Panc1 (cell line): ENCODE data around the gene RABGAP1. TPM values are rescaled to one million over a fixed set of nuclear protein-coding genes. Genes with fewer than 3 reads are reported as not detected.

Source experiments
- ATAC-seq: fragments of 200-7000 bp; cut with Tn5 transposase; 2 replicates; pipeline ENCODE4 v1.9.1; 2020; ENCODE audit warnings: mild to moderate bottlenecking, moderate library complexity
- BruUV-seq: library from RNA; stranded (reverse); fragments of 400-500 nt; replicated peaks from 2 replicates; lab custom pipeline; 2021; lab: Mats Ljungman, UMichigan
- CTCF ChIA-PET: fragments of 300-600 bp; sonication (Branson Sonifier 250); formaldehyde crosslinking; loops from one replicate; lab custom pipeline; 2022; ENCODE audit warnings: antibody characterized with exemption; lab: Charles Lee
- POLR2A ChIA-PET: fragments of 300-600 bp; sonication (Branson Sonifier 250); formaldehyde crosslinking; loops from one replicate; lab custom pipeline; 2022; ENCODE audit warnings: antibody characterized with exemption; lab: Charles Lee
- DNase-seq: peaks from one replicate; pipeline ENCODE4 v3.0.0-alpha.2; 2010; ENCODE audit warnings: low read depth, low spot score
- H3K27ac ChIP-seq: 2 replicates; pipeline ENCODE4 v1.5.1; 2011; ENCODE audit warnings: mild to moderate bottlenecking, low read length, inconsistent platforms
- H3K27me3 ChIP-seq: fragments of 200-500 bp; sonication (Bioruptor generic); 2 replicates; pipeline ENCODE4 v1.6.0; 2014; ENCODE audit warnings: low read length, inconsistent platforms; ENCODE audit not compliant: control insufficient read depth, insufficient read depth
- H3K36me3 ChIP-seq: fragments of 200-500 bp; sonication (Bioruptor generic); 2 replicates; pipeline ENCODE4 v1.5.1; 2014; ENCODE audit warnings: inconsistent platforms, mild to moderate bottlenecking, low read length, moderate library complexity; ENCODE audit not compliant: control insufficient read depth, insufficient read depth
- H3K4me1 ChIP-seq: 2 replicates; pipeline ENCODE4 v1.5.1; 2011; ENCODE audit warnings: inconsistent platforms, mild to moderate bottlenecking, low read length, moderate library complexity; ENCODE audit not compliant: control insufficient read depth, insufficient read depth
- H3K4me3 ChIP-seq, 2 experiments: 2 replicates each; pipeline ENCODE4 v1.5.1; 2011 to 2012; ENCODE audit warnings: low read depth in 2 of 2, low read length in 2 of 2, mild to moderate bottlenecking in 2 of 2, inconsistent platforms in 1 of 2, moderate library complexity in 1 of 2
- H3K9me3 ChIP-seq: fragments of 200-500 bp; sonication (Bioruptor generic); 2 replicates; pipeline ENCODE4 v1.5.1; 2014; ENCODE audit warnings: low read depth, mild to moderate bottlenecking, inconsistent platforms, low read length, moderate library complexity; ENCODE audit not compliant: control insufficient read depth, insufficient read depth
- POLR2AphosphoS5 ChIP-seq: IDR thresholded peaks from 2 replicates; pipeline ENCODE4 v1.6.1; 2012; ENCODE audit warnings: mild to moderate bottlenecking, low read depth, low read length, moderate library complexity
- SIN3A ChIP-seq: IDR thresholded peaks from 2 replicates; pipeline ENCODE4 v1.6.1; 2012; ENCODE audit warnings: low read depth, mild to moderate bottlenecking, low read length, moderate library complexity, borderline replicate concordance; ENCODE audit not compliant: insufficient read depth
- TCF7L2 ChIP-seq: IDR thresholded peaks from 2 replicates; pipeline ENCODE4 v1.6.1; 2011; ENCODE audit warnings: mild to moderate bottlenecking, low read depth, low read length, inconsistent platforms
- in situ Hi-C: cut with HindIII; loops from 2 replicates; pipeline ENCODE4 v1.10.0; 2016; ENCODE audit warnings: low sequenced_read_pairs, low pct_unique_long_range_greater_than_20kb
- intact Hi-C: fragments of 100-400 bp; cut with micrococcal nuclease; formaldehyde crosslinking; loops from one replicate; pipeline ENCODE4 v1.10.0; 2022; ENCODE audit not compliant: unreplicated experiment
- total RNA-seq: library from RNA; stranded (reverse); gene quantifications from one replicate; pipeline ENCODE4 v1.2.1, GENCODE V29; 2021; ENCODE audit not compliant: unreplicated experiment
- TF ChIP-seq, protein P1 (sequence below), 2 experiments: IDR thresholded peaks; 2 replicates each; pipeline ENCODE4 v1.6.1; 2011 to 2012; ENCODE audit warnings: low read depth in 2 of 2, control low read depth in 1 of 2, low read length in 1 of 2, mild to moderate bottlenecking in 1 of 2, moderate library complexity in 1 of 2; ENCODE audit not compliant: insufficient read depth in 1 of 2
- TF ChIP-seq, protein P2 (sequence below): fragments of 450-650 bp; IDR thresholded peaks from 2 replicates; pipeline ENCODE4 v1.5.1; 2017; ENCODE audit warnings: mild to moderate bottlenecking

RABGAP1 gene
- total RNA-seq, 1 experiment from 2014 or later: 41.4 TPM

DNA sequence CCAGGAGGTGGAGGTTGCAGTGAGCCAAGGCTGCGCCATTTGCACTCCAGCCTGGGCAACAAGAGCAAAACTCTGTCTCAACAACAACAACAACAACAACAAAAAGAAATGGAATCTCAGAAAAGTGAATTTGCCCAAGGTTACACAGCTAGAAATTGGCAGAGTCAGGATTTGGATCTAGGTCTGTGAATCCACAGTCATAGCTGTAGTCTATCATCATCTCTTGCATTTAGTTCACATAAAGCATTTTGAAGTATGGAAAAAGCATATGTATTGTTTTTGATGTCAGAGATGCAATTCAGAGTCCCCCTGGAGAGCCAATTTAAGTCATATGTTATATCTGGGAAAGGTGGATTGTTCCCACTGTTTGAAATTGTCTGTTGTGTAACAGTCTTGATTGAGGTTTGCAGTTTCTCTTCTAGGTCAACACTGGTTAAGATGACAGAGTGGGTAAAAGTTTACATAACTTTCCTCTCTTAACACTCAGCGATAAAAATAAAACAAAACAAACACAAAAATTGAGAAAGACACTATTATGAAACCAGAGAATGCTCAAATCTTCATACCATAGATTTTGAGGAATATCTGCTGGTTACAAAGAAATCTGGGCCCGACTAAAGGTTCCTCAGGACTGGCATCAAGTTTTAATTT lies 71.2 kb downstream of the RABGAP1 start:
- POLR2A ChIA-PET: no interaction called here
- CTCF ChIA-PET: no interaction called here
- intact Hi-C loops: no loop called here
- no peaks in the 10 kb centered on the region for H3K27me3 ChIP-seq
- H3K9me3 ChIP-seq: no peaks in the 10 kb centered on the region
- TF ChIP-seq, protein P1, sequence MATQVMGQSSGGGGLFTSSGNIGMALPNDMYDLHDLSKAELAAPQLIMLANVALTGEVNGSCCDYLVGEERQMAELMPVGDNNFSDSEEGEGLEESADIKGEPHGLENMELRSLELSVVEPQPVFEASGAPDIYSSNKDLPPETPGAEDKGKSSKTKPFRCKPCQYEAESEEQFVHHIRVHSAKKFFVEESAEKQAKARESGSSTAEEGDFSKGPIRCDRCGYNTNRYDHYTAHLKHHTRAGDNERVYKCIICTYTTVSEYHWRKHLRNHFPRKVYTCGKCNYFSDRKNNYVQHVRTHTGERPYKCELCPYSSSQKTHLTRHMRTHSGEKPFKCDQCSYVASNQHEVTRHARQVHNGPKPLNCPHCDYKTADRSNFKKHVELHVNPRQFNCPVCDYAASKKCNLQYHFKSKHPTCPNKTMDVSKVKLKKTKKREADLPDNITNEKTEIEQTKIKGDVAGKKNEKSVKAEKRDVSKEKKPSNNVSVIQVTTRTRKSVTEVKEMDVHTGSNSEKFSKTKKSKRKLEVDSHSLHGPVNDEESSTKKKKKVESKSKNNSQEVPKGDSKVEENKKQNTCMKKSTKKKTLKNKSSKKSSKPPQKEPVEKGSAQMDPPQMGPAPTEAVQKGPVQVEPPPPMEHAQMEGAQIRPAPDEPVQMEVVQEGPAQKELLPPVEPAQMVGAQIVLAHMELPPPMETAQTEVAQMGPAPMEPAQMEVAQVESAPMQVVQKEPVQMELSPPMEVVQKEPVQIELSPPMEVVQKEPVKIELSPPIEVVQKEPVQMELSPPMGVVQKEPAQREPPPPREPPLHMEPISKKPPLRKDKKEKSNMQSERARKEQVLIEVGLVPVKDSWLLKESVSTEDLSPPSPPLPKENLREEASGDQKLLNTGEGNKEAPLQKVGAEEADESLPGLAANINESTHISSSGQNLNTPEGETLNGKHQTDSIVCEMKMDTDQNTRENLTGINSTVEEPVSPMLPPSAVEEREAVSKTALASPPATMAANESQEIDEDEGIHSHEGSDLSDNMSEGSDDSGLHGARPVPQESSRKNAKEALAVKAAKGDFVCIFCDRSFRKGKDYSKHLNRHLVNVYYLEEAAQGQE (IDR thresholded peaks at IDR 0.05; ENCODE audit: insufficient read depth in 1 of 2, low read depth in 2 of 2, low read length in 1 of 2): no peak
- TF ChIP-seq TCF7L2 (no peak), POLR2AphosphoS5 (no peak), SIN3A (no peak)
- TF ChIP-seq, protein P2, sequence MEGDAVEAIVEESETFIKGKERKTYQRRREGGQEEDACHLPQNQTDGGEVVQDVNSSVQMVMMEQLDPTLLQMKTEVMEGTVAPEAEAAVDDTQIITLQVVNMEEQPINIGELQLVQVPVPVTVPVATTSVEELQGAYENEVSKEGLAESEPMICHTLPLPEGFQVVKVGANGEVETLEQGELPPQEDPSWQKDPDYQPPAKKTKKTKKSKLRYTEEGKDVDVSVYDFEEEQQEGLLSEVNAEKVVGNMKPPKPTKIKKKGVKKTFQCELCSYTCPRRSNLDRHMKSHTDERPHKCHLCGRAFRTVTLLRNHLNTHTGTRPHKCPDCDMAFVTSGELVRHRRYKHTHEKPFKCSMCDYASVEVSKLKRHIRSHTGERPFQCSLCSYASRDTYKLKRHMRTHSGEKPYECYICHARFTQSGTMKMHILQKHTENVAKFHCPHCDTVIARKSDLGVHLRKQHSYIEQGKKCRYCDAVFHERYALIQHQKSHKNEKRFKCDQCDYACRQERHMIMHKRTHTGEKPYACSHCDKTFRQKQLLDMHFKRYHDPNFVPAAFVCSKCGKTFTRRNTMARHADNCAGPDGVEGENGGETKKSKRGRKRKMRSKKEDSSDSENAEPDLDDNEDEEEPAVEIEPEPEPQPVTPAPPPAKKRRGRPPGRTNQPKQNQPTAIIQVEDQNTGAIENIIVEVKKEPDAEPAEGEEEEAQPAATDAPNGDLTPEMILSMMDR: no peak
- H3K27ac ChIP-seq: no peak overlapping the region
- H3K36me3 ChIP-seq: peaks cover 12% of the 10 kb centered on the region
- DNase-seq: no peak
- BruUV-seq: no TSS peak
- in situ Hi-C loops: no loop called here
- no peak for ATAC-seq
- H3K4me1 ChIP-seq: no peaks in the 10 kb centered on the region
- H3K4me3 ChIP-seq: no peak overlapping the region

DNA sequence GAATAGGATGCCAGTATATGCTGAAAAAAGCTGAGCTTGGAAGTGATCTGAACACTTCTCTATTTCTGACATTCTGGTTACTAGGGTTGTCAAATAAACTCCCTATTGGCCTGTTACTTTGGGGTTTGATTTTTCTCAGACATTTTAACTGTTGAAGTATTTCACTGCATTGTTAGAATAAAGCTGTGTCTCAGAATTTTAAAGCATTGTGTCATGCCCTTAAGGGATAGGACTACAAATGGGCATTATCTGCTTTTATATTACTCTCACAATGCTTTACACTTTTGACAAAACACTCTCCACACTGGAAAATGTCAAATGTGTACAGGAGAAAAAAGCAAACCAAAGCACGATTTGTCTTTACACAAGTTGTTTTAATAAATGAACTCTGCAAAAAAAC lies 75.8 kb downstream of the RABGAP1 start:
- ATAC-seq (no peak), DNase-seq (no peak)
- Histone ChIP-seq H3K9me3 (no peaks in the 10 kb centered on the region), H3K36me3 (peaks cover 16% of the 10 kb centered on the region), H3K4me3 (no peak overlapping the region), H3K27me3 (no peaks in the 10 kb centered on the region), H3K27ac (no peak overlapping the region), H3K4me1 (no peaks in the 10 kb centered on the region)
- no peak for TF ChIP-seq TCF7L2
- no peak for TF ChIP-seq POLR2AphosphoS5
- no peak for TF ChIP-seq SIN3A
- TF ChIP-seq, protein P1 (IDR thresholded peaks at IDR 0.05; ENCODE audit: insufficient read depth in 1 of 2, low read depth in 2 of 2, low read length in 1 of 2): no peak
- TF ChIP-seq, protein P2: no peak
- ChIA-PET POLR2A (interaction anchor here (0.6 kb wide), 1 partner anchor 20 kb away, joined by 3 read pairs; no protein-coding TSS in a partner anchor), CTCF (no interaction called here)
- BruUV-seq: no TSS peak
- in situ Hi-C loops: no loop called here
- intact Hi-C loops: no loop called here
